GM18508 (cell line): ENCODE measurements around the gene ATN1.

ENCODE experiments used
- ATAC-seq: cut with Tn5 transposase; IDR thresholded peaks from one replicate; pipeline ENCODE4 v1.9.1; 2021; ENCODE audit warnings: moderate number of reproducible peaks; ENCODE audit not compliant: insufficient read depth, unreplicated experiment

The ATN1 gene

GRCh38 chr12:6925239-6925539 is 2.6 kb upstream of the ATN1 start:
- no peak for ATAC-seq

- no peak for ATAC-seq
Measured at GRCh38 chr12:6925540-6926279, 2.0 kb upstream of the ATN1 start.

- no peak for ATAC-seq
Measured at GRCh38 chr12:6928022-6928702, 403 bp downstream of the ATN1 start.

GRCh38 chr12:6928703-6929407 is 1.1 kb downstream of the ATN1 start:
- ATAC-seq: no peak

GRCh38 chr12:6929466-6930452 is 2.0 kb downstream of the ATN1 start:
- ATAC-seq: no peak

- ATAC-seq: no peak
Measured at GRCh38 chr12:6932766-6933165, 5.0 kb downstream of the ATN1 start.

- ATAC-seq: no peak
Measured at GRCh38 chr12:6934110-6934509, 6.4 kb downstream of the ATN1 start.

- no peak for ATAC-seq
Measured at GRCh38 chr12:6935371-6936193, 7.8 kb downstream of the ATN1 start.

- ATAC-seq: no peak
Measured at GRCh38 chr12:6936194-6936635, 8.5 kb downstream of the ATN1 start.

- no peak for ATAC-seq
Measured at GRCh38 chr12:6936636-6937480, 9.1 kb downstream of the ATN1 start.

GRCh38 chr12:6937481-6938352 is 10.0 kb downstream of the ATN1 start:
- peak; percentile 65 for ATAC-seq

GRCh38 chr12:6938353-6939190 is 10.8 kb downstream of the ATN1 start:
- no peak for ATAC-seq

- ATAC-seq: no peak
Measured at GRCh38 chr12:6939191-6939540, 11.4 kb downstream of the ATN1 start.

- ATAC-seq: no peak
Measured at GRCh38 chr12:6941267-6941666, 13.5 kb downstream of the ATN1 start.

GRCh38 chr12:6941782-6942181 is 14.0 kb downstream of the ATN1 start:
- ATAC-seq: no peak

GRCh38 chr12:6942331-6942665 is 14.5 kb downstream of the ATN1 start:
- no peak for ATAC-seq

- ATAC-seq: peak; percentile 17
Measured at GRCh38 chr12:6943389-6943721, 15.6 kb downstream of the ATN1 start.
